NOMO-1 (cell line): ENCODE results near the gene MCIDAS.

ENCODE experiments used
- DNase-seq, 2 experiments: peaks; one replicate each; lab custom pipeline; 2025; ENCODE audit not compliant: unreplicated experiment in 2 of 2; lab: John Stamatoyannopoulos, UW

Gene MCIDAS

GRCh38 chr5:55222985-55223811 lies 3.9 kb downstream of the MCIDAS start:
- no peak for DNase-seq

- DNase-seq = peak in 1 of 2 experiments; percentile 32
These were observed 4.8 kb downstream of the MCIDAS start for GRCh38 chr5:55222092-55222984.

- no peak for DNase-seq
These were observed 6.5 kb downstream of the MCIDAS start for GRCh38 chr5:55220433-55221185.

- no peak for DNase-seq
These were observed 7.3 kb downstream of the MCIDAS start for GRCh38 chr5:55219770-55220169.

- no peak for DNase-seq
These were observed 8.1 kb downstream of the MCIDAS start for GRCh38 chr5:55218967-55219366.

- DNase-seq = no peak
These were observed 15.8 kb downstream of the MCIDAS start for GRCh38 chr5:55211184-55211874.

- no peak for DNase-seq
These were observed 22.1 kb downstream of the MCIDAS start for GRCh38 chr5:55205001-55205400.

GRCh38 chr5:55191165-55191564 lies 36.0 kb downstream of the MCIDAS start:
- no peak for DNase-seq

- no peak for DNase-seq
These were observed 38.2 kb downstream of the MCIDAS start for GRCh38 chr5:55188656-55189540.

GRCh38 chr5:55187370-55187769 lies 39.7 kb downstream of the MCIDAS start:
- DNase-seq = no peak

- no peak for DNase-seq
These were observed 47.1 kb downstream of the MCIDAS start for GRCh38 chr5:55180016-55180415.

GRCh38 chr5:55177078-55177477 lies 50.0 kb downstream of the MCIDAS start:
- DNase-seq = peak in 1 of 2 experiments; percentile 43

- DNase-seq = no peak
These were observed 50.8 kb downstream of the MCIDAS start for GRCh38 chr5:55176176-55176818.

GRCh38 chr5:55175781-55176175 lies 51.3 kb downstream of the MCIDAS start:
- no peak for DNase-seq

GRCh38 chr5:55173687-55174230 lies 53.4 kb downstream of the MCIDAS start:
- DNase-seq = no peak

GRCh38 chr5:55172937-55173686 lies 54.0 kb downstream of the MCIDAS start, which contains the start of gene CDC20B:
TSS of gene CDC20B (minus strand) at chr5:55173177. CDS start at chr5:55173000, 177 bp downstream.
- DNase-seq = peak; percentile 37 to 58

- peak; percentile 61 to 77 for DNase-seq
These were observed 54.8 kb downstream of the MCIDAS start for GRCh38 chr5:55172051-55172899.
